T47D (cell line): Measurements from ENCODE around the gene OR52H1.

Experiments used
- DNase-seq, 2 experiments: peaks; one replicate each; pipeline versions ENCODE4 v3.0.0 to v3.0.0-alpha.2; 2011 to 2012; ENCODE audit warnings: low read depth in 1 of 2, low spot score in 1 of 2
- JUND ChIP-seq: IDR thresholded peaks from 2 replicates; pipeline ENCODE4 v1.6.1; 2012; ENCODE audit warnings: low read depth
- in situ Hi-C: cut with HindIII; loops from 2 replicates; pipeline ENCODE4 v1.10.0; 2016; ENCODE audit warnings: low sequenced_read_pairs, low pct_unique_long_range_greater_than_20kb

Gene OR52H1

GRCh38 chr11:5524756-5525155 is 23.6 kb downstream of the OR52H1 start:
- DNase-seq = no peak
- no peak for TF ChIP-seq JUND
- in situ Hi-C loops = no loop called here

- no peak for DNase-seq
- no peak for TF ChIP-seq JUND
- in situ Hi-C loops = no loop called here
Observed at GRCh38 chr11:5522308-5522707, 26.0 kb downstream of the OR52H1 start.

GRCh38 chr11:5521540-5521939 is 26.8 kb downstream of the OR52H1 start:
- in situ Hi-C loops = no loop called here
- no peak for DNase-seq
- no peak for TF ChIP-seq JUND

GRCh38 chr11:5516599-5516998 is 31.7 kb downstream of the OR52H1 start, which contains the start of gene UBQLNL:
Gene UBQLNL (minus strand): TSS chr11:5516699. CDS start chr11:5516441, 258 bp downstream.
- DNase-seq = no peak
- TF ChIP-seq JUND = no peak
- in situ Hi-C loops = no loop called here

- no peak for TF ChIP-seq JUND
- in situ Hi-C loops = no loop called here
- no peak for DNase-seq
Observed at GRCh38 chr11:5514841-5515240, 33.5 kb downstream of the OR52H1 start.

GRCh38 chr11:5509803-5510202 is 38.5 kb downstream of the OR52H1 start, which contains the start of gene UBQLN3:
Gene UBQLN3 (minus strand): TSS chr11:5509957. CDS start chr11:5509558, 399 bp downstream.
- in situ Hi-C loops = no loop called here
- no peak for DNase-seq
- TF ChIP-seq JUND = no peak

- in situ Hi-C loops = no loop called here
- no peak for TF ChIP-seq JUND
- DNase-seq = peak in 1 of 2 experiments; percentile 6
Observed at GRCh38 chr11:5508605-5509004, 39.7 kb downstream of the OR52H1 start.

- DNase-seq = no peak
- in situ Hi-C loops = no loop called here
- no peak for TF ChIP-seq JUND
Observed at GRCh38 chr11:5507933-5508305, 40.4 kb downstream of the OR52H1 start.

- TF ChIP-seq JUND = no peak
- no peak for DNase-seq
- in situ Hi-C loops = no loop called here
Observed at GRCh38 chr11:5507177-5507932, 41.0 kb downstream of the OR52H1 start.

- in situ Hi-C loops = no loop called here
- DNase-seq = no peak
- TF ChIP-seq JUND = no peak
Observed at GRCh38 chr11:5505363-5506048, 42.8 kb downstream of the OR52H1 start.

- DNase-seq = no peak
- no peak for TF ChIP-seq JUND
- in situ Hi-C loops = no loop called here
Observed at GRCh38 chr11:5504403-5504921, 43.9 kb downstream of the OR52H1 start.

GRCh38 chr11:5500393-5500801 is 47.9 kb downstream of the OR52H1 start:
- DNase-seq = no peak
- in situ Hi-C loops = no loop called here
- TF ChIP-seq JUND = no peak

GRCh38 chr11:5499671-5500070 is 48.7 kb downstream of the OR52H1 start:
- DNase-seq = no peak
- no peak for TF ChIP-seq JUND
- in situ Hi-C loops = no loop called here
